ENCODE measurements around the gene NTRK3. TPM values are rescaled to one million over a fixed set of nuclear protein-coding genes. Genes with fewer than 3 reads are reported as not detected.

Gene NTRK3
- total RNA-seq, 2 experiments from 2014 or later = not detected

- CTCF ChIA-PET = no interaction called here
Measured at GRCh38 chr15:88077296-88078020, 179.1 kb downstream of the NTRK3 start.

GRCh38 chr15:88076328-88076727 is 180.2 kb downstream of the NTRK3 start:
- Mint-ChIP-seq H3K4me3 (no peak overlapping the region), H3K9me3 (no peaks in the 10 kb centered on the region), H3K27ac (no peak overlapping the region), H3K27me3 (no peaks in the 10 kb centered on the region), H3K4me1 (ENCODE audit: low read depth) (no peaks in the 10 kb centered on the region), H3K36me3 (ENCODE audit: low read depth) (no peaks in the 10 kb centered on the region)
- ChIA-PET CTCF (no interaction called here), POLR2A (no interaction called here)
- DNase-seq = no peak
- intact Hi-C loops (cut with micrococcal nuclease) = no loop called here
- no peak for ATAC-seq
- no peak for TF ChIP-seq CTCF (IDR thresholded peaks at IDR 0.05)

More at GRCh38 chr15:88077296-88078020, 179.1 kb downstream of the NTRK3 start:
- no peak for TF ChIP-seq CTCF (IDR thresholded peaks at IDR 0.05)
- H3K36me3 Mint-ChIP-seq (ENCODE audit: low read depth) = no peaks in the 10 kb centered on the region
- DNase-seq (no peak), ATAC-seq (no peak)
- no peaks in the 10 kb centered on the region for H3K4me1 Mint-ChIP-seq (ENCODE audit: low read depth)
- POLR2A ChIA-PET = no interaction called here
- no peaks in the 10 kb centered on the region for H3K27me3 Mint-ChIP-seq
- H3K4me3 Mint-ChIP-seq = no peak overlapping the region
- no peaks in the 10 kb centered on the region for H3K9me3 Mint-ChIP-seq
- intact Hi-C loops (cut with micrococcal nuclease) = no loop called here
- no peak overlapping the region for H3K27ac Mint-ChIP-seq

- Mint-ChIP-seq H3K4me1 (ENCODE audit: low read depth) (no peaks in the 10 kb centered on the region), H3K4me3 (no peak overlapping the region), H3K9me3 (no peaks in the 10 kb centered on the region), H3K36me3 (ENCODE audit: low read depth) (no peaks in the 10 kb centered on the region), H3K27me3 (no peaks in the 10 kb centered on the region), H3K27ac (no peak overlapping the region)
- no peak for DNase-seq
- intact Hi-C loops (cut with micrococcal nuclease) = no loop called here
- ATAC-seq = no peak
- CTCF ChIA-PET = no interaction called here
- POLR2A ChIA-PET = interaction anchor here (0.5 kb wide), 1 partner anchor 869 kb away, joined by 3 read pairs; no protein-coding TSS in a partner anchor
- no peak for TF ChIP-seq CTCF (IDR thresholded peaks at IDR 0.05)
Measured at GRCh38 chr15:88075102-88075501, 181.4 kb downstream of the NTRK3 start.

GRCh38 chr15:88074386-88074785 is 182.2 kb downstream of the NTRK3 start:
- H3K27me3 Mint-ChIP-seq = no peaks in the 10 kb centered on the region
- ChIA-PET CTCF (no interaction called here), POLR2A (no interaction called here)
- DNase-seq = no peak
- no peak for ATAC-seq
- TF ChIP-seq CTCF (IDR thresholded peaks at IDR 0.05) = no peak
- H3K9me3 Mint-ChIP-seq = no peaks in the 10 kb centered on the region
- no peaks in the 10 kb centered on the region for H3K4me1 Mint-ChIP-seq (ENCODE audit: low read depth)
- H3K36me3 Mint-ChIP-seq (ENCODE audit: low read depth) = no peaks in the 10 kb centered on the region
- H3K27ac Mint-ChIP-seq = no peak overlapping the region
- H3K4me3 Mint-ChIP-seq = no peak overlapping the region
- intact Hi-C loops (cut with micrococcal nuclease) = no loop called here

- no peak for ATAC-seq
- Mint-ChIP-seq H3K27ac (no peak overlapping the region), H3K9me3 (no peaks in the 10 kb centered on the region), H3K4me1 (ENCODE audit: low read depth) (no peaks in the 10 kb centered on the region), H3K4me3 (no peak overlapping the region), H3K27me3 (no peaks in the 10 kb centered on the region), H3K36me3 (ENCODE audit: low read depth) (no peaks in the 10 kb centered on the region)
- intact Hi-C loops (cut with micrococcal nuclease) = no loop called here
- CTCF ChIA-PET = no interaction called here
- no peak for TF ChIP-seq CTCF (IDR thresholded peaks at IDR 0.05)
- POLR2A ChIA-PET = no interaction called here
- DNase-seq = no peak
Measured at GRCh38 chr15:88073391-88073691, 183.2 kb downstream of the NTRK3 start.
